ENCODE data around the gene B9D2. TPM values are rescaled to one million over a fixed set of nuclear protein-coding genes. Genes with fewer than 3 reads are reported as not detected.

The B9D2 gene
- total and polyA plus RNA-seq, 2 donors (not counting 1 experiment from before 2014, with no cell fraction given) = 2.3 to 5.3 TPM

- TF ChIP-seq CTCF (conservative IDR thresholded peaks at IDR 0.05 in 1 of 2, IDR thresholded peaks at IDR 0.05 in 1 of 2; ENCODE audit: low read depth in 1 of 2, low read length in 2 of 2) = no peak
- no peak for TF ChIP-seq EZH2 (IDR thresholded peaks at IDR 0.05; ENCODE audit: low read length, missing control alignments)
- DNase-seq (ENCODE audit: low read depth in 2 of 2) = no peak
- no peaks in the 10 kb centered on the region for H3K36me3 ChIP-seq (ENCODE audit: control insufficient read depth, insufficient read depth, low read length)
- H2AFZ ChIP-seq (ENCODE audit: low read length) = no peak overlapping the region
- H3K9ac ChIP-seq (ENCODE audit: insufficient read depth, low read length) = no peak overlapping the region
- H3K27me3 ChIP-seq (ENCODE audit: control insufficient read depth, insufficient read depth, low read length) = no peaks in the 10 kb centered on the region
- H3K79me2 ChIP-seq (ENCODE audit: control insufficient read depth, insufficient read depth, low read length) = peaks cover 23% of the 10 kb centered on the region
- H4K20me1 ChIP-seq (ENCODE audit: control insufficient read depth, extremely low read depth, insufficient read depth, low read length) = peaks cover 1% of the 10 kb centered on the region
- peaks cover 4% of the 10 kb centered on the region for H3K4me1 ChIP-seq (ENCODE audit: control insufficient read depth, extremely low read depth, insufficient read depth, low read length)
- H3K4me2 ChIP-seq (ENCODE audit: extremely low read depth, insufficient read depth, low read length) = no peak overlapping the region
- no peak overlapping the region for H3K4me3 ChIP-seq (replicated peaks in 1 of 4; ENCODE audit: control extremely low read depth in 1 of 4, insufficient read depth in 1 of 4, low read depth in 3 of 4, low read length in 4 of 4)
- H3K27ac ChIP-seq (ENCODE audit: insufficient read depth, low read length) = no peak overlapping the region
- no peaks in the 10 kb centered on the region for H3K9me3 ChIP-seq (ENCODE audit: control insufficient read depth, insufficient read depth, low read depth, low read length)
Observed at GRCh38 chr19:41355802-41356201, 8.1 kb downstream of the B9D2 start.

DNA sequence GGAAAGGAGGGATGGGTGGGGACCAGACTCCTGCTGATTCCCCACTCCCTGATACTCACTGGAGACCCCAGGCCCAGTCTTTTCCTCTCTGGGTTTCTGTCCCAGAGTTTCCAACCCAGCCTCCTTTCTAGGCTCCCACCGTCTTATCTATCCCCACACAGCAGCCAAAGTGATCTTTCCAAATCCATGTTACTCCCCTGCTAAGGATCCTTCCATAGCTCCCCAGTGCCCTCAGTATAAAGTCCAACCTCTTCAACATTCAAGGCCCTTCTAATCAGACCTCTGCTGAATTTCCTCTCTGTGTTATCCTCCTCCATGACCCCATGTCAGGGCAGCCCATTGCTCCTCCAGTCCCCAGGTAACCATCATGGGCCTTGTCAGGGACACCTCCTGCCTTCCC, 8.9 kb downstream of the B9D2 start:
- TF ChIP-seq CTCF (conservative IDR thresholded peaks at IDR 0.05 in 1 of 2, IDR thresholded peaks at IDR 0.05 in 1 of 2; ENCODE audit: low read depth in 1 of 2, low read length in 2 of 2) (no peak), EZH2 (IDR thresholded peaks at IDR 0.05; ENCODE audit: low read length, missing control alignments) (no peak)
- DNase-seq (ENCODE audit: low read depth in 2 of 2) = no peak
- no peaks in the 10 kb centered on the region for H3K27me3 ChIP-seq (ENCODE audit: control insufficient read depth, insufficient read depth, low read length)
- no peak overlapping the region for H3K4me3 ChIP-seq (replicated peaks in 1 of 4; ENCODE audit: control extremely low read depth in 1 of 4, insufficient read depth in 1 of 4, low read depth in 3 of 4, low read length in 4 of 4)
- peaks cover 1% of the 10 kb centered on the region for H4K20me1 ChIP-seq (ENCODE audit: control insufficient read depth, extremely low read depth, insufficient read depth, low read length)
- H3K27ac ChIP-seq (ENCODE audit: insufficient read depth, low read length) = no peak overlapping the region
- no peak overlapping the region for H3K9ac ChIP-seq (ENCODE audit: insufficient read depth, low read length)
- peaks cover 5% of the 10 kb centered on the region for H3K4me1 ChIP-seq (ENCODE audit: control insufficient read depth, extremely low read depth, insufficient read depth, low read length)
- no peaks in the 10 kb centered on the region for H3K36me3 ChIP-seq (ENCODE audit: control insufficient read depth, insufficient read depth, low read length)
- no peak overlapping the region for H2AFZ ChIP-seq (ENCODE audit: low read length)
- no peaks in the 10 kb centered on the region for H3K9me3 ChIP-seq (ENCODE audit: control insufficient read depth, insufficient read depth, low read depth, low read length)
- H3K79me2 ChIP-seq (ENCODE audit: control insufficient read depth, insufficient read depth, low read length) = peaks cover 25% of the 10 kb centered on the region
- no peak overlapping the region for H3K4me2 ChIP-seq (ENCODE audit: extremely low read depth, insufficient read depth, low read length)

- no peaks in the 10 kb centered on the region for H3K36me3 ChIP-seq (ENCODE audit: control insufficient read depth, insufficient read depth, low read length)
Observed at GRCh38 chr19:41354343-41354953, 9.5 kb downstream of the B9D2 start.

More at GRCh38 chr19:41354343-41354953, 9.5 kb downstream of the B9D2 start:
- Histone ChIP-seq H3K27me3 (ENCODE audit: control insufficient read depth, insufficient read depth, low read length) (no peaks in the 10 kb centered on the region), H3K9me3 (ENCODE audit: control insufficient read depth, insufficient read depth, low read depth, low read length) (no peaks in the 10 kb centered on the region), H3K4me2 (ENCODE audit: extremely low read depth, insufficient read depth, low read length) (peak overlapping the region; percentile 79), H2AFZ (ENCODE audit: low read length) (no peak overlapping the region), H3K79me2 (ENCODE audit: control insufficient read depth, insufficient read depth, low read length) (peaks cover 28% of the 10 kb centered on the region), H3K4me3 (replicated peaks in 1 of 4; ENCODE audit: control extremely low read depth in 1 of 4, insufficient read depth in 1 of 4, low read depth in 3 of 4, low read length in 4 of 4) (peak overlapping the region; percentile 32 to 88 (median 50)), H3K9ac (ENCODE audit: insufficient read depth, low read length) (peak overlapping the region; percentile 20), H3K27ac (ENCODE audit: insufficient read depth, low read length) (peak overlapping the region; percentile 44), H4K20me1 (ENCODE audit: control insufficient read depth, extremely low read depth, insufficient read depth, low read length) (peaks cover 1% of the 10 kb centered on the region), H3K4me1 (ENCODE audit: control insufficient read depth, extremely low read depth, insufficient read depth, low read length) (peaks cover 5% of the 10 kb centered on the region)
- no peak for DNase-seq (ENCODE audit: low read depth in 2 of 2)
- TF ChIP-seq CTCF (conservative IDR thresholded peaks at IDR 0.05 in 1 of 2, IDR thresholded peaks at IDR 0.05 in 1 of 2; ENCODE audit: low read depth in 1 of 2, low read length in 2 of 2) (no peak), EZH2 (IDR thresholded peaks at IDR 0.05; ENCODE audit: low read length, missing control alignments) (no peak)
